ENCODE data around the gene SERINC5.

DNA sequence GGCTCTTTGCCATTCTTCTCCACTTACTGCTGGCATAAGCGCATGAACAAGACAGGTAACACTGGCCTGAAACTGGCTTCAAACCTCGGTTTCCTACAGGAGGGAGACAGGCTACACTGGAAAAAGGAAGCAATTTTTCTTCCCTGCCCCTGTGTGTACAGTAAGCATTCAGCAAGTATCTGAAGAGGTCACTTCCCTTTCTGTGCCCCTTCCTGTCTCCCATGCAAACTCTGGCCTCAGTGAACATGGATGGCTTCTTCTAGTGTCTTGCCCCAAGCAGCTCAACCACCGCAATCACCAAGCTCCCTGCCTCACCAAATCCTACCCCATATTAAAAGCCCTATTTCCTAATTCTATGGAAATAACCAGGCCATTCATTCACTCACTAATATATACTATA is 42.4 kb downstream of the SERINC5 start:
- TF ChIP-seq JUN (IDR thresholded peaks at IDR 0.05; ENCODE audit: borderline replicate concordance, insufficient read depth, insufficient read length, low read depth) (no peak), POLR2A (IDR thresholded peaks at IDR 0.05; ENCODE audit: low read depth, low read length) (no peak)

All from endothelial cell of umbilical vein (primary cell).